DND-41 (cell line): ENCODE results near the gene VAV2.

Source experiments
- ATAC-seq: fragments of 200-7000 bp; cut with Tn5 transposase; 3 replicates; pipeline ENCODE4 v1.9.1; 2021; ENCODE audit warnings: low read depth; ENCODE audit not compliant: insufficient read depth
- DNase-seq: peaks from one replicate; pipeline ENCODE4 v3.0.0-alpha.2; 2020
- H2AFZ ChIP-seq: 2 replicates; pipeline ENCODE4 v1.6.0; 2012; ENCODE audit warnings: low read depth, low read length
- H3K27ac ChIP-seq: 2 replicates; pipeline ENCODE4 v1.5.1; 2012; ENCODE audit warnings: low read length, inconsistent platforms
- H3K27me3 ChIP-seq: fragments of 200-600 bp; sonication (generic); 2 replicates; pipeline ENCODE4 v1.6.0; 2012; ENCODE audit warnings: low read length, mild to moderate bottlenecking, inconsistent platforms; ENCODE audit not compliant: insufficient read depth, poor library complexity
- H3K36me3 ChIP-seq: 2 replicates; pipeline ENCODE4 v1.5.1; 2012; ENCODE audit warnings: low read length, inconsistent platforms; ENCODE audit not compliant: insufficient read depth
- H3K4me1 ChIP-seq: 2 replicates; pipeline ENCODE4 v1.5.1; 2012; ENCODE audit warnings: mild to moderate bottlenecking, low read length; ENCODE audit not compliant: insufficient read depth
- H3K4me2 ChIP-seq: 2 replicates; pipeline ENCODE4 v1.6.0; 2012; ENCODE audit warnings: mild to moderate bottlenecking, moderate library complexity, low read length, inconsistent platforms; ENCODE audit not compliant: insufficient read depth
- H3K4me3 ChIP-seq, 2 experiments: fragments of 200-600 bp in 1 of 2; shearing (Covaris generic) in 1 of 2; 2 replicates each; pipeline ENCODE4 v1.5.1; 2012 to 2016; ENCODE audit warnings: inconsistent platforms in 2 of 2, low read length in 2 of 2, mild to moderate bottlenecking in 2 of 2, low read depth in 1 of 2, moderate library complexity in 1 of 2
- H3K79me2 ChIP-seq: 2 replicates; pipeline ENCODE4 v1.6.0; 2012; ENCODE audit warnings: low read length, inconsistent platforms; ENCODE audit not compliant: insufficient read depth
- H3K9ac ChIP-seq: 2 replicates; pipeline ENCODE4 v1.6.0; 2012; ENCODE audit warnings: low read depth, mild to moderate bottlenecking, inconsistent platforms, low read length, moderate library complexity
- H3K9me3 ChIP-seq: 2 replicates; pipeline ENCODE4 v1.5.1; 2012; ENCODE audit warnings: low read length, moderate library complexity, mild to moderate bottlenecking, inconsistent platforms; ENCODE audit not compliant: insufficient read depth, severe bottlenecking
- H4K20me1 ChIP-seq: 2 replicates; pipeline ENCODE4 v1.6.0; 2012; ENCODE audit warnings: low read length; ENCODE audit not compliant: insufficient read depth
- CTCF ChIP-seq: IDR thresholded peaks from 2 replicates; pipeline ENCODE4 v1.5.1; 2012; ENCODE audit warnings: borderline replicate concordance, low read length, moderate library complexity, mild to moderate bottlenecking; ENCODE audit not compliant: poor library complexity, severe bottlenecking; ENCODE audit errors: extremely low read depth
- EZH2 ChIP-seq: IDR thresholded peaks from 3 replicates; pipeline ENCODE4 v1.6.1; 2012; ENCODE audit warnings: borderline replicate concordance, low read depth, mild to moderate bottlenecking, moderate library complexity, low read length, inconsistent platforms; ENCODE audit not compliant: severe bottlenecking

Gene VAV2

GRCh38 chr9:133821601-133822429, 170.3 kb downstream of the VAV2 start:
- no peak for ATAC-seq
- H3K9me3 ChIP-seq, result no peaks in the 10 kb centered on the region
- no peak overlapping the region for H3K4me2 ChIP-seq
- no peaks in the 10 kb centered on the region for H3K36me3 ChIP-seq
- no peaks in the 10 kb centered on the region for H3K79me2 ChIP-seq
- no peak for DNase-seq
- no peak for TF ChIP-seq CTCF
- TF ChIP-seq EZH2, result no peak
- no peaks in the 10 kb centered on the region for H3K27me3 ChIP-seq
- H3K4me1 ChIP-seq, result no peaks in the 10 kb centered on the region
- no peak overlapping the region for H2AFZ ChIP-seq
- H3K9ac ChIP-seq, result no peak overlapping the region
- H3K4me3 ChIP-seq, result no peak overlapping the region
- no peaks in the 10 kb centered on the region; the same call in 1 of the 2 replicates for H4K20me1 ChIP-seq
- H3K27ac ChIP-seq, result no peak overlapping the region

DNA sequence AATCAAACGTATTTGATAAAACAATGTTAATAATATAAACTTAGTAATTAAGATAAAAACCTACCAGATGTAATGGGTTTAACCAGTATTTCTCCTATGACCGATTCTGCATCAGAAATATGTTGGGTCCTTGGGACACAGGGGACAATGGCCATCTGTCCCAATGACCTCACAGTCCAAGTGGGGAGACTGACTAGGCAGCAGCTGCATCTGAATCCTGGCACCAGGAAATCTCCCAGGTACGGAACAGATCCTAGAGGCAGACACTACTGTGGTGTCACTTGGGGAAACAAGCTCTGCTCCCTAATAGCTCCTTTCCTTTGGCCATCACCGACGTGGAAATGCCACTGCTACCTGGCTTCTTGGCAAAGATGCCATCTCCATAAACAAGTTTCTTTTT, 172.2 kb downstream of the VAV2 start:
- no peak for DNase-seq
- Histone ChIP-seq H3K79me2 (no peaks in the 10 kb centered on the region), H3K4me1 (no peaks in the 10 kb centered on the region), H3K4me2 (no peak overlapping the region), H3K27ac (no peak overlapping the region), H3K9me3 (no peaks in the 10 kb centered on the region), H3K27me3 (no peaks in the 10 kb centered on the region), H3K4me3 (no peak overlapping the region), H3K36me3 (no peaks in the 10 kb centered on the region), H2AFZ (no peak overlapping the region), H4K20me1 (no peaks in the 10 kb centered on the region; the same call in 1 of the 2 replicates), H3K9ac (no peak overlapping the region)
- ATAC-seq, result no peak
- TF ChIP-seq EZH2 (no peak), CTCF (no peak)

DNA sequence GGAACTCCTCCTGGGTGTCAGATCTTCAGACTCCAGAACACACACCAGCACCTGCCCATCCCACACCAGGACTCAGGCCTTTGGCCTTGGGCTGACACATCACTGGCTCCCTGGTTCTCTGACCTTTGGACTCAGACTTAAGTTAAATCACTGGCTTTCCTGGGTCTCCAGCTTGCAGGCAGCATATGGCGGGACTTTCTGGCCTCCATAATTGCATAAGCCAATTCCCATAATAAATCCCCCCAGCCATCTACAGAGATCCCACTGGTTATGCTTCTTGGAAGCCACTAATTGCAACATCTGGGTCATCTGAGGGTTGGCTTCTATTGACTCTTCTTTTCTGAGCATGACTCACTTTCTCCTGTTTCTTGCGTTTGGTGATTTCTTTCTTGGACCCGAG, 173.7 kb downstream of the VAV2 start:
- no peaks in the 10 kb centered on the region for H3K4me1 ChIP-seq
- H2AFZ ChIP-seq, result no peak overlapping the region
- no peaks in the 10 kb centered on the region for H3K27me3 ChIP-seq
- no peak for ATAC-seq
- no peaks in the 10 kb centered on the region for H3K9me3 ChIP-seq
- H3K27ac ChIP-seq, result no peak overlapping the region
- no peak overlapping the region for H3K4me3 ChIP-seq
- no peaks in the 10 kb centered on the region for H3K36me3 ChIP-seq
- TF ChIP-seq CTCF (no peak), EZH2 (no peak)
- H3K9ac ChIP-seq, result no peak overlapping the region
- DNase-seq, result no peak
- H3K4me2 ChIP-seq, result no peak overlapping the region
- no peaks in the 10 kb centered on the region for H3K79me2 ChIP-seq
- no peaks in the 10 kb centered on the region for H4K20me1 ChIP-seq
